ENCODE data around the gene EPS8L3. TPM values are rescaled to one million over a fixed set of nuclear protein-coding genes. Genes with fewer than 3 reads are reported as not detected.
A peak's percentile ranks its signal among the peaks of the same experiment; 100 is the strongest.

Gene EPS8L3
- polyA plus RNA-seq, 6 donors from 2014 or later = not detected

DNA sequence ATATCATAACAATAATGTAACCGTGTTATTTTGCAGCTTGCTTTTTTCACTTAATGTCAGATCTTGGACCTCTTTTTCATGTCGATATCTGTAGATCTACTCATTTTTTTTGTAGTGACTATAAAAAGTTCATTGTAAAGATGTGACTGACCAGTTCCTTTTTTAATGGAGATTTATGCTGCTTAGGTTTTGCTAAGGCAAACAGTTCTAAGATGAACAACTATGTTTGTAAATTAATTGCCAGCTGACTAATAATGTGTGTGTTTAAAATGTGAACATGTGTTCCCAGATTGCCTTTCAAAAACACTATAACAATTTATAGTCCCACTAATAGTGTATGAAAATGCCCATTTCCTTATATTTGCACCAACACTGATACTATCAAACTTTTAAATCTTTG is 18.1 kb upstream of the EPS8L3 start:
- no peak for ATAC-seq (ENCODE audit: low read depth in 2 of 2)
- Mint-ChIP-seq H3K27me3 (peaks cover 0 to 5% (median 0%) of the 10 kb centered on the region in 3 donors), H3K4me3 (no peak overlapping the region), H3K4me1 (peaks cover 0 to 2% (median 0%) of the 10 kb centered on the region in 3 donors), H3K36me3 (peaks cover 0 to 8% of the 10 kb centered on the region in 2 donors), H3K9me3 (peaks cover 0 to 13% (median 0%) of the 10 kb centered on the region in 7 donors), H3K27ac (no peak overlapping the region)
- no peak for DNase-seq

DNA sequence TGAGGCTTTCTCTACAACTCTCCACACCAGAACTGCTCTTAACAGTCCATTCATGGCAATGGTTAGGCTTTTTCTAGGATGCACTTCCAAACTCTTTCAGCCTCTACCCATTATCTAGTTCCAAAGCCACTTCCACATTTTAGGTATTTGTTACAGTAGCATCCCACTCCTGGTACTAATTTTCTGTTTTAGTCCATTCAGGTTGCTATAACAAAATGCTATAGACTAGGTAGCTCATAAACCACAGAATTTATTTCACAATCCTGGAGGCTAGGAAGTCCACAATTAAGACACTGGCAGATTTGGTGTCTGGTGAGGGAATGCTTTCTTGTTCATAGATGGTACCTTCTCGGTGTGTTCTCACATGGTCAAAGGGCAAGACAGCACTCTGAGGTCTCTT is 17.3 kb upstream of the EPS8L3 start:
- no peak overlapping the region for H3K4me3 Mint-ChIP-seq
- peaks cover 0 to 5% (median under 1%) of the 10 kb centered on the region in 3 donors for H3K27me3 Mint-ChIP-seq
- ATAC-seq (ENCODE audit: low read depth in 2 of 2) (no peak), DNase-seq (no peak)
- peaks cover 0 to 6% (median 3%) of the 10 kb centered on the region in 3 donors for H3K4me1 Mint-ChIP-seq
- H3K9me3 Mint-ChIP-seq = peaks cover 0 to 13% (median 0%) of the 10 kb centered on the region in 7 donors
- H3K27ac Mint-ChIP-seq = no peak overlapping the region
- H3K36me3 Mint-ChIP-seq = peaks cover 0 to 8% of the 10 kb centered on the region in 2 donors

DNA sequence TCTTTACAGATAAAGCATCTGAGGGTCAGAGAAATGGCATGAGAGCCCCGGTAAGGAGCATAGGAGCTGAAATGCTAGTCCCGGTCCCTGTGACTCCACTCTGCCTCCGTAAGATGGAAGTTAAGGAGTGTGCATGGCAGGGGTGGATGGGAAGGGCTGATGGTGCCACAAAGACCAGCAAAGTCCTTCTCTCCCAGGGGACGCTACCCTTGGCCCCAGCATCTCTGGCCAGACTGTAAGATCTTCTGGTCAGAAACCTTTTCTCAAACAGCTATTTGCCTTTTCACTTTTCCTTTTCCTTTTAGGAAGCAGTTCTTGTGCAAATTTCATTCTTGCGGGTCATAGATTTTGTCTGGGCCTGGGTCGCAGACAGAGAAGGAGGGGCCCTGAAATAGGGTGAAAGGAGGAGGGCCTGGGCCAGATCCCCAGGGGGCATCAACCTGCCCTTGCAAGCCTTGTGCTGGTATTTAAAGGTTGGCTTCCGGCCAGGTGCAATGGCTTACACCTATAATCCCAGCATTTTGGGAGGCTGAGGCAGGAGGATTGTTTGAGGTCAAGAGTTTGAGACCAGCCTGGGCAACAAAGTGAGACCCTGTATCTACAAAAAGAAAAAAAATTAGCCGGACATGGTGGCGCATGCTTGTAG is 14.4 kb upstream of the EPS8L3 start:
- peaks cover 0 to 10% (median 9%) of the 10 kb centered on the region in 3 donors for H3K4me1 Mint-ChIP-seq
- no peak overlapping the region for H3K4me3 Mint-ChIP-seq
- H3K27me3 Mint-ChIP-seq = peaks cover 6 to 21% (median 15%) of the 10 kb centered on the region in 3 donors
- ATAC-seq (ENCODE audit: low read depth in 2 of 2) (no peak), DNase-seq (no peak)
- peaks cover 0 to 8% of the 10 kb centered on the region in 2 donors for H3K36me3 Mint-ChIP-seq
- H3K27ac Mint-ChIP-seq = no peak overlapping the region
- H3K9me3 Mint-ChIP-seq = peaks cover 0 to 13% (median 0%) of the 10 kb centered on the region in 7 donors

GRCh38 chr1:109777436-109777835 is 13.7 kb upstream of the EPS8L3 start:
- peaks cover 0 to 10% (median 9%) of the 10 kb centered on the region in 3 donors for H3K4me1 Mint-ChIP-seq
- DNase-seq = no peak
- ATAC-seq (ENCODE audit: low read depth in 2 of 2) = no peak
- no peak overlapping the region for H3K27ac Mint-ChIP-seq
- peaks cover 0 to 13% (median 0%) of the 10 kb centered on the region in 7 donors for H3K9me3 Mint-ChIP-seq
- H3K36me3 Mint-ChIP-seq = peaks cover 0 to 8% of the 10 kb centered on the region in 2 donors
- H3K4me3 Mint-ChIP-seq = no peak overlapping the region
- H3K27me3 Mint-ChIP-seq = peaks cover 6 to 21% (median 15%) of the 10 kb centered on the region in 3 donors

GRCh38 chr1:109776911-109777310 is 13.2 kb upstream of the EPS8L3 start:
- H3K36me3 Mint-ChIP-seq = peaks cover 0 to 8% of the 10 kb centered on the region in 2 donors
- H3K4me1 Mint-ChIP-seq = peaks cover 0 to 10% (median 9%) of the 10 kb centered on the region in 3 donors
- H3K9me3 Mint-ChIP-seq = peaks cover 0 to 13% (median 0%) of the 10 kb centered on the region in 7 donors
- no peak overlapping the region for H3K4me3 Mint-ChIP-seq
- H3K27me3 Mint-ChIP-seq = peaks cover 6 to 21% (median 15%) of the 10 kb centered on the region in 3 donors
- DNase-seq (peak; percentile 71), ATAC-seq (ENCODE audit: low read depth in 2 of 2) (peak; percentile 74 to 77)
- peak overlapping the region in 3 of 6 donors; percentile 8 to 82 (median 24) for H3K27ac Mint-ChIP-seq

DNA sequence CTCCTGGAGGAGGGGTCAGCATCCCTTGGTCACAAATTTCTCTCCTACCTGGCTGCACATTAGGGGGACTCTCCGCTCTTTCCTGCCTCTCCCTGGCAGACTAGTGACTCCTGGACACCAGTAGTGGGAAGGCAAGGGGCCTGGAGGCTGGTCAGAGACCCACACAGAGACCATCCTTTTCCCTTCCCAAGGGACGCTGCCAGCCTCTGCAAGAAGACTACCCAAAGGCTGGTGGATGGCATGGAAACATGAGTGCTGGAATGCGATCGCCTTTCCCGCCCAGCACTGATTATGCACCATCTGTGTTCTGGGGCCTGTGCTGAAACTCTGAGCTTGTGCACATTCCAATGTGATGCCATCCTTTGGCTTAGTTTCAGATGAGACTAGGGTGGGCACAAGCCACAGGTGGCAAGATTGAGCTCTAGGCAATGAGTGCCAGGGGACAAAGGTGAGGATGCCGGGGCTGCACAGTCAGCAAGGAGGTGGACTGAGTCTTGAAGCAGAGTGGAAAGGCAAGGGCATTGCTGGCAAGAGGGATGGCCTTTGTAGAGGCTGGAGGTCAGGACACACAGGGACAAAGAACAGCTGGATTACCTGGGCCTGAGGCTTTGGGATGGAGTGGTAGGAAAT is 12.6 kb upstream of the EPS8L3 start:
- Mint-ChIP-seq H3K27ac (peak overlapping the region in 2 of 6 donors; percentile 24 to 49), H3K9me3 (peaks cover 0 to 10% (median 0%) of the 10 kb centered on the region in 7 donors), H3K4me1 (peaks cover 0 to 10% (median 9%) of the 10 kb centered on the region in 3 donors), H3K27me3 (peaks cover 6 to 21% (median 15%) of the 10 kb centered on the region in 3 donors), H3K36me3 (peaks cover 0 to 8% of the 10 kb centered on the region in 2 donors), H3K4me3 (no peak overlapping the region)
- ATAC-seq (ENCODE audit: low read depth in 2 of 2) (no peak), DNase-seq (no peak)

- DNase-seq = no peak
- H3K9me3 Mint-ChIP-seq = peaks cover 0 to 1% (median 0%) of the 10 kb centered on the region in 7 donors
- ATAC-seq (ENCODE audit: low read depth in 2 of 2) = no peak
- no peak overlapping the region for H3K4me3 Mint-ChIP-seq
- peaks cover 6 to 21% (median 15%) of the 10 kb centered on the region in 3 donors for H3K27me3 Mint-ChIP-seq
- H3K4me1 Mint-ChIP-seq = peaks cover 0 to 10% (median 9%) of the 10 kb centered on the region in 3 donors
- peak overlapping the region in 1 of 6 donors; percentile 53 for H3K27ac Mint-ChIP-seq
- peaks cover 0 to 1% of the 10 kb centered on the region in 2 donors for H3K36me3 Mint-ChIP-seq
These were observed 11.7 kb upstream of the EPS8L3 start for GRCh38 chr1:109775398-109775797.

GRCh38 chr1:109773900-109774485 is 10.3 kb upstream of the EPS8L3 start:
- Mint-ChIP-seq H3K4me3 (no peak overlapping the region), H3K9me3 (no peaks in the 10 kb centered on the region), H3K27ac (no peak overlapping the region), H3K4me1 (peaks cover 0 to 10% (median 9%) of the 10 kb centered on the region in 3 donors), H3K27me3 (peaks cover 6 to 29% (median 15%) of the 10 kb centered on the region in 3 donors), H3K36me3 (no peaks in the 10 kb centered on the region)
- no peak for DNase-seq
- ATAC-seq (ENCODE audit: low read depth in 2 of 2) = no peak

- H3K27ac Mint-ChIP-seq = peak overlapping the region in 1 of 6 donors; percentile 37
- DNase-seq = peak; percentile 60
- no peaks in the 10 kb centered on the region for H3K9me3 Mint-ChIP-seq
- ATAC-seq (ENCODE audit: low read depth in 2 of 2) = peak; percentile 87 to 89
- no peaks in the 10 kb centered on the region for H3K36me3 Mint-ChIP-seq
- peaks cover 6 to 31% (median 15%) of the 10 kb centered on the region in 3 donors for H3K27me3 Mint-ChIP-seq
- peak overlapping the region in 1 of 8 donors; percentile 48 for H3K4me3 Mint-ChIP-seq
- peaks cover 0 to 10% (median 9%) of the 10 kb centered on the region in 3 donors for H3K4me1 Mint-ChIP-seq
These were observed 9.6 kb upstream of the EPS8L3 start for GRCh38 chr1:109773203-109773899.

DNA sequence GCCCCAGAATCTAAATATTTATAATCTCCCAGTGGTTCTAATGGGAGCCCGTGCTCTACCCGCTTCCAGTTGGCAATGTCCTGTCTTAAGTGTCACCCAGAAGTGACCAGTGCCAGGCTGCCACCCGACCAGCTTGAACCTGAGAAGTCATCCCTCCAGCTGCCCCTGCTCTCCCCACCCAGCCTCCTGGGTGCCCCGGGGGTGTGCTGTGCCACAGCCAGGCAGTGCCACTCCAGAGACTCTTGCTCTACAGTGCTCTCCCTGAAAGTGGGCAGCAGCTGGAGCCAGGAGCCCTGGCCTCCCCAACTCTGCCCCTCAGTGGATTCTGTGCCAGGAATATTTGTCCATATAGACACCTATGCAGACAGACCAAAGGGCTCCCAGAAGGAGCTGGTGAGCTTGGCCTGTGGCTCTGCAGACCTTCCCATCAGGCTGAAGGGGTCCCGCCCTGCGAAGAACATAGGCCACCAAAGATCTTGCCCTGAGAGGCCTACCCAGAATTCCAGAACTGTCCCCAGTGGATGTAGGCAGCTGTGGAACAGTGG is 9.0 kb upstream of the EPS8L3 start:
- DNase-seq (no peak), ATAC-seq (ENCODE audit: low read depth in 2 of 2) (no peak)
- no peak overlapping the region for H3K27ac Mint-ChIP-seq
- H3K4me3 Mint-ChIP-seq = no peak overlapping the region
- peaks cover 6 to 31% (median 15%) of the 10 kb centered on the region in 3 donors for H3K27me3 Mint-ChIP-seq
- H3K4me1 Mint-ChIP-seq = peaks cover 0 to 10% (median 9%) of the 10 kb centered on the region in 3 donors
- no peaks in the 10 kb centered on the region for H3K9me3 Mint-ChIP-seq
- no peaks in the 10 kb centered on the region for H3K36me3 Mint-ChIP-seq

GRCh38 chr1:109771712-109772657 is 8.3 kb upstream of the EPS8L3 start:
- Mint-ChIP-seq H3K9me3 (no peaks in the 10 kb centered on the region), H3K27me3 (peaks cover 6 to 31% (median 15%) of the 10 kb centered on the region in 3 donors), H3K4me3 (no peak overlapping the region), H3K4me1 (peaks cover 0 to 10% (median 9%) of the 10 kb centered on the region in 3 donors), H3K27ac (no peak overlapping the region), H3K36me3 (no peaks in the 10 kb centered on the region)
- DNase-seq (no peak), ATAC-seq (ENCODE audit: low read depth in 2 of 2) (no peak)
